Measurements from ENCODE around the gene TBL3. TPM values are rescaled to one million over a fixed set of nuclear protein-coding genes. Genes with fewer than 3 reads are reported as not detected.

TBL3 gene
- total and polyA plus RNA-seq, 9 of the 15 experiments (the other 6 are each of a cell fraction or from before 2014, with no cell fraction given), result 0.97 to 117 (median 24.5) TPM

DNA sequence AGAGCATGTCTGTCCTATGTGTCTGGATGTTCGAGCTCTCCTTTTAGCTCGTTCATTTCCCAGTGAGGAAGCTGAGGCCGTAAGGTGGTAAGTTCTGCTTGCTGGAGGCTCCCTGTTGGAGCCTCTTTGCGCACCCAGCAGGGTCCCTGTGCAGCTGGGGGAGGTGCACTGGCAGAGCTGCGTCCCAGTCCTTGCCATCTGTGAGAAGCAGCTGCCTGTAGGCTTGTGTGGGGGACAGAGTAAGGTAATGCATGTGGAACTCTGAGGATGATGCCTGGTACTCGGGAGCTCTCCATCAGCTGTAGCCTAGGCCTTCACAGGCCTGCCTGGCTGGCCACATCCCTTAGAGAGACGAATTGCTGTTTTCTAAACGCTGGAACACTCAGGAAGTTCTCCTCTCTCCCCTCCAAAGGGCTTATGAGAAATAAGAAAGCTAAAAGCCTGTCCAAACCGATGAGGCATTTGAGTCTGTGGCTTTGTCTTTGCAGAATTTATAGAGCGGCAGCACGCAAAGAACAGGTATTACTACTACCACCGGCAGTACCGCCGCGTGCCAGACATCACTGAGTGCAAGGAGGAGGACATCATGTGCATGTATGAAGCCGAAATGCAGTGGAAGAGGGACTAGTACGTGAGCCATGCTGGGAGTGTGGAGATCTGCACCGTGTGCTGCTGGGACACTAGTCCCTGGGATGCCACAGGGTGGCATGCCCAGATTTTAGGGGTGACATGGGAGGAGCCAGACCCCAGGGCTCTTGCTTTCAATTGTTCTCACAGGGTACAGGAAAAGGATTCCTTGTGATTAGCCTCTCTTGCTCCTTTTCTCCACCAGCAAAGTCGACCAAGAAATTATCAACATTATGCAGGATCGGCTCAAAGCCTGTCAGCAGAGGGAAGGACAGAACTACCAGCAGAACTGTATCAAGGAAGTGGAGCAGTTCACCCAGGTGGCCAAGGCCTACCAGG lies 10.9 kb upstream of the TBL3 start (continued):
- TF ChIP-seq, protein P1, sequence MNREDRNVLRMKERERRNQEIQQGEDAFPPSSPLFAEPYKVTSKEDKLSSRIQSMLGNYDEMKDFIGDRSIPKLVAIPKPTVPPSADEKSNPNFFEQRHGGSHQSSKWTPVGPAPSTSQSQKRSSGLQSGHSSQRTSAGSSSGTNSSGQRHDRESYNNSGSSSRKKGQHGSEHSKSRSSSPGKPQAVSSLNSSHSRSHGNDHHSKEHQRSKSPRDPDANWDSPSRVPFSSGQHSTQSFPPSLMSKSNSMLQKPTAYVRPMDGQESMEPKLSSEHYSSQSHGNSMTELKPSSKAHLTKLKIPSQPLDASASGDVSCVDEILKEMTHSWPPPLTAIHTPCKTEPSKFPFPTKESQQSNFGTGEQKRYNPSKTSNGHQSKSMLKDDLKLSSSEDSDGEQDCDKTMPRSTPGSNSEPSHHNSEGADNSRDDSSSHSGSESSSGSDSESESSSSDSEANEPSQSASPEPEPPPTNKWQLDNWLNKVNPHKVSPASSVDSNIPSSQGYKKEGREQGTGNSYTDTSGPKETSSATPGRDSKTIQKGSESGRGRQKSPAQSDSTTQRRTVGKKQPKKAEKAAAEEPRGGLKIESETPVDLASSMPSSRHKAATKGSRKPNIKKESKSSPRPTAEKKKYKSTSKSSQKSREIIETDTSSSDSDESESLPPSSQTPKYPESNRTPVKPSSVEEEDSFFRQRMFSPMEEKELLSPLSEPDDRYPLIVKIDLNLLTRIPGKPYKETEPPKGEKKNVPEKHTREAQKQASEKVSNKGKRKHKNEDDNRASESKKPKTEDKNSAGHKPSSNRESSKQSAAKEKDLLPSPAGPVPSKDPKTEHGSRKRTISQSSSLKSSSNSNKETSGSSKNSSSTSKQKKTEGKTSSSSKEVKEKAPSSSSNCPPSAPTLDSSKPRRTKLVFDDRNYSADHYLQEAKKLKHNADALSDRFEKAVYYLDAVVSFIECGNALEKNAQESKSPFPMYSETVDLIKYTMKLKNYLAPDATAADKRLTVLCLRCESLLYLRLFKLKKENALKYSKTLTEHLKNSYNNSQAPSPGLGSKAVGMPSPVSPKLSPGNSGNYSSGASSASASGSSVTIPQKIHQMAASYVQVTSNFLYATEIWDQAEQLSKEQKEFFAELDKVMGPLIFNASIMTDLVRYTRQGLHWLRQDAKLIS (CRISPR knock-in tag; IDR thresholded peaks at IDR 0.05), result no peak
- TF ChIP-seq HMG20B (CRISPR knock-in tag; IDR thresholded peaks at IDR 0.05) (no peak), HNRNPUL1 (IDR thresholded peaks at IDR 0.05; ENCODE audit: low read length) (no peak; the same call in 1 of the 2 replicates), PTBP1 (IDR thresholded peaks at IDR 0.05; ENCODE audit: low read depth, low read length) (0 out of 2 replicates have a peak, but pooled peaks have one; percentile 39), JUNB (CRISPR knock-in tag; conservative IDR thresholded peaks at IDR 0.05) (no peak), ZNF77 (CRISPR knock-in tag; IDR thresholded peaks at IDR 0.05) (peak; percentile 89; the same call in 1 of the 2 replicates), ZNF316 (IDR thresholded peaks at IDR 0.05) (no peak), ZNF347 (CRISPR knock-in tag; IDR thresholded peaks at IDR 0.05; ENCODE audit: low read depth) (peak; percentile 42; the same call in 1 of the 2 replicates), XRCC3 (IDR thresholded peaks at IDR 0.05) (no peak), ZNF586 (CRISPR knock-in tag; conservative IDR thresholded peaks at IDR 0.05) (peak; percentile 47; the same call in 1 of the 2 replicates), FOXP1 (CRISPR knock-in tag; IDR thresholded peaks at IDR 0.05) (peak; percentile 68; the same call in 1 of the 2 replicates), EP300 (IDR thresholded peaks at IDR 0.05; ENCODE audit: low read length) (no peak), ZKSCAN8 (CRISPR knock-in tag; IDR thresholded peaks at IDR 0.05) (no peak)
- TF ChIP-seq, protein P2, sequence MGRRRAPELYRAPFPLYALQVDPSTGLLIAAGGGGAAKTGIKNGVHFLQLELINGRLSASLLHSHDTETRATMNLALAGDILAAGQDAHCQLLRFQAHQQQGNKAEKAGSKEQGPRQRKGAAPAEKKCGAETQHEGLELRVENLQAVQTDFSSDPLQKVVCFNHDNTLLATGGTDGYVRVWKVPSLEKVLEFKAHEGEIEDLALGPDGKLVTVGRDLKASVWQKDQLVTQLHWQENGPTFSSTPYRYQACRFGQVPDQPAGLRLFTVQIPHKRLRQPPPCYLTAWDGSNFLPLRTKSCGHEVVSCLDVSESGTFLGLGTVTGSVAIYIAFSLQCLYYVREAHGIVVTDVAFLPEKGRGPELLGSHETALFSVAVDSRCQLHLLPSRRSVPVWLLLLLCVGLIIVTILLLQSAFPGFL (CRISPR knock-in tag; IDR thresholded peaks at IDR 0.05), result 0 out of 2 replicates have a peak, but pooled peaks have one; percentile 84
- TF ChIP-seq, protein P3, sequence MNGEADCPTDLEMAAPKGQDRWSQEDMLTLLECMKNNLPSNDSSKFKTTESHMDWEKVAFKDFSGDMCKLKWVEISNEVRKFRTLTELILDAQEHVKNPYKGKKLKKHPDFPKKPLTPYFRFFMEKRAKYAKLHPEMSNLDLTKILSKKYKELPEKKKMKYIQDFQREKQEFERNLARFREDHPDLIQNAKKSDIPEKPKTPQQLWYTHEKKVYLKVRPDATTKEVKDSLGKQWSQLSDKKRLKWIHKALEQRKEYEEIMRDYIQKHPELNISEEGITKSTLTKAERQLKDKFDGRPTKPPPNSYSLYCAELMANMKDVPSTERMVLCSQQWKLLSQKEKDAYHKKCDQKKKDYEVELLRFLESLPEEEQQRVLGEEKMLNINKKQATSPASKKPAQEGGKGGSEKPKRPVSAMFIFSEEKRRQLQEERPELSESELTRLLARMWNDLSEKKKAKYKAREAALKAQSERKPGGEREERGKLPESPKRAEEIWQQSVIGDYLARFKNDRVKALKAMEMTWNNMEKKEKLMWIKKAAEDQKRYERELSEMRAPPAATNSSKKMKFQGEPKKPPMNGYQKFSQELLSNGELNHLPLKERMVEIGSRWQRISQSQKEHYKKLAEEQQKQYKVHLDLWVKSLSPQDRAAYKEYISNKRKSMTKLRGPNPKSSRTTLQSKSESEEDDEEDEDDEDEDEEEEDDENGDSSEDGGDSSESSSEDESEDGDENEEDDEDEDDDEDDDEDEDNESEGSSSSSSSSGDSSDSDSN (IDR thresholded peaks at IDR 0.05; ENCODE audit: borderline replicate concordance in 1 of 2, low read depth in 2 of 2, low read length in 2 of 2), result no peak
- TF ChIP-seq, protein P4, sequence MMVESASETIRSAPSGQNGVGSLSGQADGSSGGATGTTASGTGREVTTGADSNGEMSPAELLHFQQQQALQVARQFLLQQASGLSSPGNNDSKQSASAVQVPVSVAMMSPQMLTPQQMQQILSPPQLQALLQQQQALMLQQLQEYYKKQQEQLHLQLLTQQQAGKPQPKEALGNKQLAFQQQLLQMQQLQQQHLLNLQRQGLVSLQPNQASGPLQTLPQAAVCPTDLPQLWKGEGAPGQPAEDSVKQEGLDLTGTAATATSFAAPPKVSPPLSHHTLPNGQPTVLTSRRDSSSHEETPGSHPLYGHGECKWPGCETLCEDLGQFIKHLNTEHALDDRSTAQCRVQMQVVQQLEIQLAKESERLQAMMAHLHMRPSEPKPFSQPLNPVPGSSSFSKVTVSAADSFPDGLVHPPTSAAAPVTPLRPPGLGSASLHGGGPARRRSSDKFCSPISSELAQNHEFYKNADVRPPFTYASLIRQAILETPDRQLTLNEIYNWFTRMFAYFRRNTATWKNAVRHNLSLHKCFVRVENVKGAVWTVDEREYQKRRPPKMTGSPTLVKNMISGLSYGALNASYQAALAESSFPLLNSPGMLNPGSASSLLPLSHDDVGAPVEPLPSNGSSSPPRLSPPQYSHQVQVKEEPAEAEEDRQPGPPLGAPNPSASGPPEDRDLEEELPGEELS (CRISPR knock-in tag; IDR thresholded peaks at IDR 0.05; ENCODE audit: borderline replicate concordance), result peak; percentile 58; the same call in 1 of the 2 replicates
